SJCRH30 (cell line): Measurements from ENCODE around the gene ZFYVE21. TPM values are rescaled to one million over a fixed set of nuclear protein-coding genes. Genes with fewer than 3 reads are reported as not detected.

Experiments
- total RNA-seq: library from RNA; depleted of rRNA; stranded (reverse); fragments of >200 nt; shearing (Covaris generic); gene quantifications from 2 replicates; pipeline ENCODE4 v1.2.3, GENCODE V29; 2014; rRNA removed

ZFYVE21 gene
- total RNA-seq, 1 experiment from 2014 or later = 28.3 TPM

Other genes starting within 250 kb of the ZFYVE21 start
- gene CKB, start 193.0 kb upstream of the ZFYVE21 start, total RNA-seq = 66.4 and 84.4 TPM in 2 replicates
- gene TRMT61A, start 186.6 kb upstream of the ZFYVE21 start, total RNA-seq = 18.1 and 18.7 TPM in 2 replicates
- gene BAG5, start 153.2 kb upstream of the ZFYVE21 start, total RNA-seq = 43.7 and 45.9 TPM in 2 replicates
- gene COA8, start 152.8 kb upstream of the ZFYVE21 start, total RNA-seq = 43.0 and 47.2 TPM in 2 replicates
- 156 and 175 TPM in 2 replicates for gene KLC1, start 86.6 kb upstream of the ZFYVE21 start, total RNA-seq
- gene XRCC3, start 359 bp upstream of the ZFYVE21 start, total RNA-seq = 58.0 and 67.0 TPM in 2 replicates
- gene PPP1R13B, start 131.8 kb downstream of the ZFYVE21 start, total RNA-seq = 8.1 and 10.5 TPM in 2 replicates
- gene TDRD9, start 212.6 kb downstream of the ZFYVE21 start, total RNA-seq = not detected in 2 replicates
- not detected in 2 replicates for gene RD3L, start 226.7 kb downstream of the ZFYVE21 start, total RNA-seq